ENCODE measurements around the gene WDR35.

- TF ChIP-seq TAF1 (conservative IDR thresholded peaks at IDR 0.05) (no peak), GABPA (IDR thresholded peaks at IDR 0.05 in 1 of 2, conservative IDR thresholded peaks at IDR 0.05 in 1 of 2) (no peak), ATF3 (IDR thresholded peaks at IDR 0.05) (no peak), YY1 (IDR thresholded peaks at IDR 0.05) (no peak), HNF4A (conservative IDR thresholded peaks at IDR 0.05) (no peak), RAD21 (IDR thresholded peaks at IDR 0.05) (no peak)
- TF ChIP-seq, protein P1, sequence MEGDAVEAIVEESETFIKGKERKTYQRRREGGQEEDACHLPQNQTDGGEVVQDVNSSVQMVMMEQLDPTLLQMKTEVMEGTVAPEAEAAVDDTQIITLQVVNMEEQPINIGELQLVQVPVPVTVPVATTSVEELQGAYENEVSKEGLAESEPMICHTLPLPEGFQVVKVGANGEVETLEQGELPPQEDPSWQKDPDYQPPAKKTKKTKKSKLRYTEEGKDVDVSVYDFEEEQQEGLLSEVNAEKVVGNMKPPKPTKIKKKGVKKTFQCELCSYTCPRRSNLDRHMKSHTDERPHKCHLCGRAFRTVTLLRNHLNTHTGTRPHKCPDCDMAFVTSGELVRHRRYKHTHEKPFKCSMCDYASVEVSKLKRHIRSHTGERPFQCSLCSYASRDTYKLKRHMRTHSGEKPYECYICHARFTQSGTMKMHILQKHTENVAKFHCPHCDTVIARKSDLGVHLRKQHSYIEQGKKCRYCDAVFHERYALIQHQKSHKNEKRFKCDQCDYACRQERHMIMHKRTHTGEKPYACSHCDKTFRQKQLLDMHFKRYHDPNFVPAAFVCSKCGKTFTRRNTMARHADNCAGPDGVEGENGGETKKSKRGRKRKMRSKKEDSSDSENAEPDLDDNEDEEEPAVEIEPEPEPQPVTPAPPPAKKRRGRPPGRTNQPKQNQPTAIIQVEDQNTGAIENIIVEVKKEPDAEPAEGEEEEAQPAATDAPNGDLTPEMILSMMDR (IDR thresholded peaks at IDR 0.05; ENCODE audit: low read depth, low read length, missing input control) = no peak
Measured at GRCh38 chr2:20035955-20036666, 46.2 kb upstream of the WDR35 start.
